CD14-positive monocyte (primary cell): Measurements from ENCODE around the gene LRP1. TPM values are rescaled to one million over a fixed set of nuclear protein-coding genes. Genes with fewer than 3 reads are reported as not detected.
A peak's percentile ranks its signal among the peaks of the same experiment; 100 is the strongest.

Experiments
- DNase-seq, 3 donors: peaks; one replicate each; pipeline ENCODE4 v3.0.0-alpha.2; 2011 to 2022
- H2AFZ ChIP-seq: 2 replicates; pipeline ENCODE4 v1.6.0; 2012; ENCODE audit warnings: mild to moderate bottlenecking, low read depth, low read length, inconsistent platforms; ENCODE audit not compliant: insufficient read depth, poor library complexity, severe bottlenecking
- H3K27ac ChIP-seq, 2 donors: 1 replicate in 1 of 2; 2 replicates in 1 of 2; pipeline ENCODE4 v1.5.1; 2012 to 2013; ENCODE audit warnings: low read length in 2 of 2, control low read depth in 1 of 2, inconsistent platforms in 1 of 2, low read depth in 1 of 2, mild to moderate bottlenecking in 1 of 2
- H3K27me3 ChIP-seq, 2 donors: one replicate each; pipeline versions ENCODE4 v1.6.0 to v1.6.1; 2011 to 2013; ENCODE audit warnings: low read length in 2 of 2; ENCODE audit not compliant: control insufficient read depth in 2 of 2, insufficient read depth in 2 of 2
- H3K36me3 ChIP-seq, 2 donors: replicated peaks in 1 of 2; 1 replicate in 1 of 2; 2 replicates in 1 of 2; pipeline versions ENCODE4 v1.5.1 to v1.6.1; 2012 to 2013; ENCODE audit warnings: low read length in 2 of 2, control low read depth in 1 of 2, inconsistent platforms in 1 of 2, mild to moderate bottlenecking in 1 of 2; ENCODE audit not compliant: insufficient read depth in 2 of 2, control insufficient read depth in 1 of 2
- H3K4me1 ChIP-seq, 2 donors: 1 replicate in 1 of 2; 2 replicates in 1 of 2; pipeline versions ENCODE4 v1.5.1 to v1.6.1; 2012 to 2013; ENCODE audit warnings: low read length in 2 of 2, control low read depth in 1 of 2, inconsistent platforms in 1 of 2, mild to moderate bottlenecking in 1 of 2, moderate library complexity in 1 of 2; ENCODE audit not compliant: insufficient read depth in 2 of 2, control insufficient read depth in 1 of 2
- H3K4me2 ChIP-seq: replicated peaks from 2 replicates; pipeline ENCODE3; 2012; ENCODE audit warnings: low read length, moderate library complexity, mild to moderate bottlenecking; ENCODE audit not compliant: poor library complexity, severe bottlenecking; ENCODE audit errors: extremely low read depth
- H3K4me3 ChIP-seq, 3 experiments: fragments of 200-600 bp in 1 of 3; sonication (generic) in 1 of 3; replicated peaks in 1 of 3; 1 replicate in 2 of 3; 2 replicates in 1 of 3; pipeline ENCODE4 v1.5.1; 2011 to 2013; ENCODE audit warnings: low read length in 3 of 3, mild to moderate bottlenecking in 3 of 3, control low read depth in 2 of 3, low read depth in 2 of 3, inconsistent platforms in 1 of 3, moderate library complexity in 1 of 3
- H3K79me2 ChIP-seq: 2 replicates; pipeline ENCODE4 v1.6.0; 2012; ENCODE audit warnings: mild to moderate bottlenecking, control low read depth, inconsistent platforms, low read length, moderate library complexity; ENCODE audit not compliant: insufficient read depth
- H3K9ac ChIP-seq: 2 replicates; pipeline ENCODE4 v1.6.0; 2017; ENCODE audit warnings: low read length, mild to moderate bottlenecking; ENCODE audit not compliant: insufficient read depth, poor library complexity, severe bottlenecking
- H3K9me3 ChIP-seq, 2 donors: replicated peaks in 1 of 2; 1 replicate in 1 of 2; 2 replicates in 1 of 2; pipeline versions ENCODE4 v1.5.1 to v1.6.1; 2012 to 2013; ENCODE audit warnings: low read length in 2 of 2, control low read depth in 1 of 2; ENCODE audit not compliant: control insufficient read depth in 1 of 2, insufficient read depth in 1 of 2
- H4K20me1 ChIP-seq: 2 replicates; pipeline ENCODE4 v1.6.0; 2012; ENCODE audit warnings: mild to moderate bottlenecking, low read length, control low read depth, moderate library complexity; ENCODE audit not compliant: insufficient read depth
- H3K27ac Mint-ChIP-seq, 7 donors: one replicate each; pipeline ENCODE4 v1.8.0; 2020; ENCODE audit warnings: mild to moderate bottlenecking in 7 of 7, mixed read lengths in 7 of 7, moderate library complexity in 6 of 7, inconsistent platforms in 2 of 7
- H3K27me3 Mint-ChIP-seq, 3 donors: one replicate each; pipeline ENCODE4 v1.8.0; 2021 to 2022; ENCODE audit warnings: low read depth in 3 of 3, mild to moderate bottlenecking in 3 of 3, mixed read lengths in 3 of 3, moderate library complexity in 3 of 3, inconsistent platforms in 1 of 3
- H3K36me3 Mint-ChIP-seq, 2 donors: one replicate each; pipeline ENCODE4 v1.8.0; 2020; ENCODE audit warnings: mixed read lengths in 2 of 2, inconsistent platforms in 1 of 2, mild to moderate bottlenecking in 1 of 2
- H3K4me1 Mint-ChIP-seq: one replicate; pipeline ENCODE4 v1.8.0; 2020; ENCODE audit warnings: mild to moderate bottlenecking, mixed read lengths
- H3K4me3 Mint-ChIP-seq, 2 donors: one replicate each; pipeline ENCODE4 v1.8.0; 2020; ENCODE audit warnings: mild to moderate bottlenecking in 2 of 2, mixed read lengths in 2 of 2, moderate library complexity in 1 of 2
- H3K9me3 Mint-ChIP-seq, 7 donors: one replicate each; pipeline ENCODE4 v1.8.0; 2020 to 2022; ENCODE audit warnings: mixed read lengths in 7 of 7, mild to moderate bottlenecking in 6 of 7, moderate library complexity in 6 of 7, inconsistent platforms in 2 of 7
- CTCF ChIP-seq: fragments of 200-600 bp; IDR thresholded peaks from one replicate; pipeline ENCODE4 v1.8.0; 2022; ENCODE audit warnings: antibody characterized with exemption, mild to moderate bottlenecking
- WGBS: methylation state at CpG from one replicate; pipeline ENCODE4 v1.1.5; 2013; ENCODE audit warnings: missing lambda C conversion rate; ENCODE audit not compliant: insufficient coverage; 5-methylcytosine and 5-hydroxymethylcytosine counted together
- intact Hi-C, 2 donors: fragments of 100-400 bp; cut with micrococcal nuclease; formaldehyde crosslinking; loops; one replicate each; pipeline versions ENCODE4 v1.15.0 to v1.15.1; 2023
- polyA plus RNA-seq, 3 donors: library from polyadenylated mRNA; depleted of rRNA in 1 of 3; unstranded in 2 of 3; stranded (reverse) in 1 of 3; fragments of 300-500 nt in 2 of 3; fragments of >200 nt in 1 of 3; fragmentation: Illumina TruSeq in 2 of 3; gene quantifications; 1 replicate in 2 of 3; 2 replicates in 1 of 3; pipeline ENCODE4 v1.2.3, GENCODE V29; 2012 to 2021

The LRP1 gene
- polyA plus RNA-seq, 3 donors: 5.5 to 246 (median 10.5) TPM

- peaks cover 21 to 30% of the 10 kb centered on the region in 2 donors for H3K4me1 ChIP-seq
- Mint-ChIP-seq H3K27me3 (peaks cover 89 to 98% (median 92%) of the 10 kb centered on the region in 3 donors), H3K36me3 (peaks cover 3 to 28% of the 10 kb centered on the region in 2 donors), H3K4me1 (peaks cover 39% of the 10 kb centered on the region), H3K4me3 (peak overlapping the region in 1 of 2 donors; percentile 80), H3K27ac (peak overlapping the region in 2 of 7 donors; percentile 16 to 47), H3K9me3 (peaks cover 0 to 34% (median 12%) of the 10 kb centered on the region in 7 donors)
- no peak for TF ChIP-seq CTCF
- no peak overlapping the region for H3K4me2 ChIP-seq
- peaks cover 7% of the 10 kb centered on the region for H4K20me1 ChIP-seq
- peaks cover 89 to 95% of the 10 kb centered on the region in 2 donors for H3K27me3 ChIP-seq
- H3K4me3 ChIP-seq: no peak overlapping the region
- no peaks in the 10 kb centered on the region for H3K36me3 ChIP-seq
- no peak for DNase-seq
- H3K27ac ChIP-seq: no peak overlapping the region
- H3K9me3 ChIP-seq: peaks cover 0 to 54% of the 10 kb centered on the region in 2 donors
- 69% methylated on average over 1 of the region's 1 CpG for WGBS
- H3K79me2 ChIP-seq: no peaks in the 10 kb centered on the region
- no peak overlapping the region for H2AFZ ChIP-seq
- H3K9ac ChIP-seq: no peak overlapping the region
- intact Hi-C loops: no loop called here
Measured at GRCh38 chr12:57220770-57221168, 92.5 kb downstream of the LRP1 start.

- H2AFZ ChIP-seq: no peak overlapping the region
- no peak overlapping the region for H3K27ac ChIP-seq
- H3K4me2 ChIP-seq: no peak overlapping the region
- WGBS: 7% methylated on average over 21 of the region's 24 CpGs
- intact Hi-C loops: no loop called here
- H3K4me3 ChIP-seq: no peak overlapping the region
- Mint-ChIP-seq H3K4me3 (peak overlapping the region in 1 of 2 donors; percentile 80), H3K27ac (peak overlapping the region in 2 of 7 donors; percentile 16 to 47), H3K4me1 (peaks cover 40% of the 10 kb centered on the region), H3K27me3 (peaks cover 90 to 98% (median 93%) of the 10 kb centered on the region in 3 donors), H3K36me3 (peaks cover 3 to 30% of the 10 kb centered on the region in 2 donors), H3K9me3 (peaks cover 0 to 38% (median 12%) of the 10 kb centered on the region in 7 donors)
- H4K20me1 ChIP-seq: peaks cover 4% of the 10 kb centered on the region
- no peak for TF ChIP-seq CTCF
- no peak overlapping the region for H3K9ac ChIP-seq
- peaks cover 0 to 53% of the 10 kb centered on the region in 2 donors for H3K9me3 ChIP-seq
- peaks cover 20 to 30% of the 10 kb centered on the region in 2 donors for H3K4me1 ChIP-seq
- H3K27me3 ChIP-seq: peaks cover 87 to 95% of the 10 kb centered on the region in 2 donors
- no peaks in the 10 kb centered on the region for H3K36me3 ChIP-seq
- DNase-seq: no peak
- H3K79me2 ChIP-seq: no peaks in the 10 kb centered on the region
Measured at GRCh38 chr12:57221169-57221917, 93.1 kb downstream of the LRP1 start.
